GM23338 (cell line): Measurements from ENCODE around the gene SLC30A7. TPM values are rescaled to one million over a fixed set of nuclear protein-coding genes. Genes with fewer than 3 reads are reported as not detected.

Experiments
- ATAC-seq: fragments of 200-7000 bp; cut with Tn5 transposase; 3 replicates; pipeline ENCODE4 v1.9.1; 2020
- DNase-seq: peaks from one replicate; pipeline ENCODE4 v3.0.0-alpha.2; 2015; ENCODE audit warnings: low spot score
- H2AFZ ChIP-seq: fragments of 200-600 bp; sonication (generic); 2 replicates; pipeline ENCODE4 v1.8.0; 2016; ENCODE audit warnings: antibody characterized with exemption, mild to moderate bottlenecking, moderate library complexity
- H3F3A ChIP-seq: fragments of 200-600 bp; sonication (generic); replicated peaks from 2 replicates; pipeline ENCODE4 v1.8.0; 2017; ENCODE audit warnings: antibody characterized with exemption, mixed run types, low read depth
- H3K27ac ChIP-seq: fragments of 200-600 bp; sonication (generic); 2 replicates; pipeline ENCODE4 v1.6.1; 2016; ENCODE audit warnings: low read depth
- H3K27me3 ChIP-seq: fragments of 200-600 bp; sonication (generic); 2 replicates; pipeline ENCODE4 v1.8.0; 2016; ENCODE audit warnings: mild to moderate bottlenecking, mixed run types, moderate library complexity; ENCODE audit not compliant: insufficient read depth
- H3K36me3 ChIP-seq: fragments of 200-600 bp; sonication (generic); 2 replicates; pipeline ENCODE4 v1.8.0; 2016; ENCODE audit warnings: mild to moderate bottlenecking; ENCODE audit not compliant: insufficient read depth
- H3K4me1 ChIP-seq: fragments of 200-600 bp; sonication (generic); 2 replicates; pipeline ENCODE4 v1.8.0; 2016; ENCODE audit warnings: mild to moderate bottlenecking, moderate library complexity; ENCODE audit not compliant: insufficient read depth
- H3K4me2 ChIP-seq: fragments of 200-600 bp; sonication (generic); 2 replicates; pipeline ENCODE4 v1.7.1; 2017; ENCODE audit warnings: mixed run types
- H3K4me3 ChIP-seq: fragments of 200-600 bp; sonication (generic); 2 replicates; pipeline ENCODE4 v1.6.1; 2016; ENCODE audit warnings: mixed run types
- H3K79me2 ChIP-seq: fragments of 200-600 bp; sonication (generic); replicated peaks from 2 replicates; pipeline ENCODE4 v1.8.0; 2017; ENCODE audit warnings: mild to moderate bottlenecking; ENCODE audit not compliant: insufficient read depth
- H3K9me2 ChIP-seq: fragments of 200-600 bp; sonication (generic); 2 replicates; pipeline ENCODE4 v1.8.0; 2017; ENCODE audit not compliant: insufficient read depth
- H4K20me1 ChIP-seq: fragments of 200-600 bp; sonication (generic); replicated peaks from 2 replicates; pipeline ENCODE4 v1.8.0; 2017; ENCODE audit warnings: mild to moderate bottlenecking; ENCODE audit not compliant: insufficient read depth
- H3K27ac Mint-ChIP-seq: 2 replicates; pipeline ENCODE4 v1.8.0; 2020; ENCODE audit warnings: inconsistent platforms, mild to moderate bottlenecking, moderate library complexity, mixed read lengths
- H3K27me3 Mint-ChIP-seq: 3 replicates; pipeline ENCODE4 v1.8.0; 2022; ENCODE audit warnings: low read depth, mild to moderate bottlenecking, moderate library complexity, mixed read lengths, inconsistent platforms; ENCODE audit not compliant: insufficient read depth, poor library complexity
- H3K36me3 Mint-ChIP-seq: 3 replicates; pipeline ENCODE4 v1.8.0; 2021; ENCODE audit warnings: low read depth, mild to moderate bottlenecking, inconsistent platforms, moderate library complexity, mixed read lengths
- H3K4me1 Mint-ChIP-seq: 3 replicates; pipeline ENCODE4 v1.8.0; 2020; ENCODE audit warnings: mild to moderate bottlenecking, inconsistent platforms, mixed read lengths
- H3K4me3 Mint-ChIP-seq: 3 replicates; pipeline ENCODE4 v1.8.0; 2021; ENCODE audit warnings: moderate library complexity, mild to moderate bottlenecking, inconsistent platforms, mixed read lengths
- H3K9me3 Mint-ChIP-seq: 3 replicates; pipeline ENCODE4 v1.8.0; 2020; ENCODE audit warnings: moderate library complexity, mild to moderate bottlenecking, inconsistent platforms, mixed read lengths
- CREB1 ChIP-seq: fragments of 250-450 bp; sonication (Bioruptor Pico); IDR thresholded peaks from 2 replicates; pipeline ENCODE4 v1.5.0; 2020; ENCODE audit warnings: low read depth, mild to moderate bottlenecking, moderate library complexity
- EZH2 ChIP-seq: fragments of 200-600 bp; sonication (generic); IDR thresholded peaks from one replicate; pipeline ENCODE4 v1.8.0; 2017; ENCODE audit warnings: antibody characterized with exemption, mild to moderate bottlenecking, low read depth; ENCODE audit not compliant: unreplicated experiment
- JUNB ChIP-seq: IDR thresholded peaks from one replicate; pipeline ENCODE4 v1.6.1; 2016; ENCODE audit warnings: antibody characterized with exemption; ENCODE audit not compliant: unreplicated experiment
- NANOG ChIP-seq: IDR thresholded peaks from 2 replicates; pipeline ENCODE4 v1.6.1; 2016; ENCODE audit warnings: antibody characterized with exemption, borderline replicate concordance
- POLR2AphosphoS5 ChIP-seq: IDR thresholded peaks from 2 replicates; pipeline ENCODE4 v1.6.1; 2016; ENCODE audit warnings: antibody characterized with exemption, low read depth
- REST ChIP-seq: IDR thresholded peaks from one replicate; pipeline ENCODE4 v1.6.1; 2018; ENCODE audit warnings: antibody characterized with exemption; ENCODE audit not compliant: unreplicated experiment
- STAT1 ChIP-seq: IDR thresholded peaks from one replicate; pipeline ENCODE4 v1.6.1; 2016; ENCODE audit warnings: antibody characterized with exemption; ENCODE audit not compliant: unreplicated experiment
- ZNF331 ChIP-seq: fragments of 250-450 bp; sonication (Bioruptor Pico); IDR thresholded peaks from 2 replicates; pipeline ENCODE4 v1.5.0; 2020; ENCODE audit warnings: low read depth, mild to moderate bottlenecking, moderate library complexity
- ZNF462 ChIP-seq: fragments of 250-450 bp; sonication (Bioruptor Pico); IDR thresholded peaks from 2 replicates; pipeline ENCODE4 v1.5.0; 2020; ENCODE audit warnings: mild to moderate bottlenecking, moderate library complexity
- polyA plus RNA-seq: library from polyadenylated mRNA; unstranded; fragments of >200 nt; fragmentation: Nextera tagmentation; extraction: Ambion mirVana; gene quantifications from 2 replicates; pipeline ENCODE4 v1.2.1, GENCODE V29; 2016
- total RNA-seq: library from RNA; depleted of rRNA; stranded (reverse); fragments of >200 nt; shearing (Covaris generic); gene quantifications from 2 replicates; pipeline ENCODE4 v1.2.3, GENCODE V29; 2014

SLC30A7 gene
- total and polyA plus RNA-seq, 2 experiments from 2014 or later, result 9.8 to 25.1 TPM

- H3K27ac Mint-ChIP-seq, result peak overlapping the region; percentile 58; the same call in 1 of the 2 replicates
- H3K27me3 ChIP-seq, result no peaks in the 10 kb centered on the region
Measured at GRCh38 chr1:100893718-100894117, 2.2 kb upstream of the SLC30A7 start.

GRCh38 chr1:100894603-100895539 lies 1.0 kb upstream of the SLC30A7 start, which contains the start of gene EXTL2:
EXTL2 (minus strand) TSS chr1:100894842; CDS start chr1:100888757, 6,085 bp downstream.
- Mint-ChIP-seq H3K36me3 (peaks cover 50% of the 10 kb centered on the region), H3K4me3 (peak within 1 kb of the TSS; percentile 100), H3K27ac (peak within 1 kb of the TSS; percentile 98), H3K9me3 (peaks cover 20% of the 10 kb centered on the region), H3K4me1 (peaks cover 13% of the 10 kb centered on the region; the same call in 2 of the 3 replicates), H3K27me3 (peaks cover 3% of the 10 kb centered on the region)
- H3K4me1 ChIP-seq, result peaks cover 16% of the 10 kb centered on the region
- peaks cover 5% of the 10 kb centered on the region; the same call in 1 of the 2 replicates for H4K20me1 ChIP-seq
- peak within 1 kb of the TSS; percentile 83 for H3K27ac ChIP-seq
- H3F3A ChIP-seq, result no peaks in the 10 kb centered on the region; the same call in 1 of the 2 replicates
- peaks cover 78% of the 10 kb centered on the region for H3K79me2 ChIP-seq
- H3K4me3 ChIP-seq, result peak within 1 kb of the TSS; percentile 69
- H2AFZ ChIP-seq, result peak within 1 kb of the TSS; percentile 93
- 0 out of 2 replicates have a peak, but pooled peaks cover 13% of the 10 kb centered on the region for H3K36me3 ChIP-seq
- ATAC-seq, result peak; percentile 73
- peaks cover 4% of the 10 kb centered on the region; the same call in 1 of the 2 replicates for H3K9me2 ChIP-seq
- peak; percentile 95 for DNase-seq
- H3K27me3 ChIP-seq, result no peaks in the 10 kb centered on the region
- H3K4me2 ChIP-seq, result peak within 1 kb of the TSS; percentile 97
- TF ChIP-seq STAT1, result no peak
- TF ChIP-seq REST, result no peak
- TF ChIP-seq EZH2, result no peak
- no peak for TF ChIP-seq ZNF331 (CRISPR knock-in tag)
- no peak for TF ChIP-seq ZNF462
- peak; percentile 74 for TF ChIP-seq POLR2AphosphoS5
- TF ChIP-seq JUNB, result no peak
- no peak for TF ChIP-seq NANOG
- peak; percentile 83 for TF ChIP-seq CREB1 (CRISPR knock-in tag)

More at GRCh38 chr1:100893718-100894117, 2.2 kb upstream of the SLC30A7 start:
- H3F3A ChIP-seq, result no peaks in the 10 kb centered on the region; the same call in 1 of the 2 replicates
- ATAC-seq (no peak), DNase-seq (no peak)
- peaks cover 3% of the 10 kb centered on the region for H3K27me3 Mint-ChIP-seq
- peaks cover 13% of the 10 kb centered on the region; the same call in 2 of the 3 replicates for H3K4me1 Mint-ChIP-seq
- no peak for TF ChIP-seq POLR2AphosphoS5
- H3K9me3 Mint-ChIP-seq, result peaks cover 32% of the 10 kb centered on the region
- H3K36me3 Mint-ChIP-seq, result peaks cover 51% of the 10 kb centered on the region
- no peak overlapping the region for H3K27ac ChIP-seq
- H4K20me1 ChIP-seq, result peaks cover 5% of the 10 kb centered on the region; the same call in 1 of the 2 replicates
- peaks cover 16% of the 10 kb centered on the region for H3K4me1 ChIP-seq
- no peak overlapping the region for H2AFZ ChIP-seq
- H3K4me2 ChIP-seq, result peak overlapping the region; percentile 80
- peaks cover 10% of the 10 kb centered on the region; the same call in 1 of the 2 replicates for H3K36me3 ChIP-seq
- H3K79me2 ChIP-seq, result peaks cover 85% of the 10 kb centered on the region
- H3K4me3 ChIP-seq, result peak overlapping the region; percentile 69
- H3K4me3 Mint-ChIP-seq, result peak overlapping the region; percentile 100
- peaks cover 4% of the 10 kb centered on the region; the same call in 1 of the 2 replicates for H3K9me2 ChIP-seq
